ENCODE data around the gene IZUMO2.

IZUMO2 gene

DNA sequence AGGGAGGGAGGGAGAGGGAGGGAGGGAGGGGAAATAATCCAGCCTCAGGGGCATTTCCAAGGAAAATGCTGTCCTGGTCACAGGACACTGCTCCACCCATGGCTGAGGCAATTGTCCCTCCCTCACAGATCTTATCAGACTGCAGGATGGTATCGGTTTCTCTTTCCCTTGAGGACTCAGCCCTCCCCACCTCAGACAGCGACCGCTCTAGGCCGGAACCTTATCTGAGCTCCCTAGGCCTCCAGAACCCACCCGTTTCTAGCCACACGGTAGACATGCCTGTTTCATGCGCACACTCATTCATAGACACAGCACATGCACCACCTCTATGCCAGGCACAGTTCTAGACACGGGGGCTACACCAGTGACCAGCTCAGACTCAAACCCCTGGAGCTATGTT lies 10.0 kb upstream of the IZUMO2 start:
- no peak overlapping the region for H3K27ac ChIP-seq
- no peak for TF ChIP-seq ZFX (IDR thresholded peaks at IDR 0.05)
- TF ChIP-seq, protein P1, sequence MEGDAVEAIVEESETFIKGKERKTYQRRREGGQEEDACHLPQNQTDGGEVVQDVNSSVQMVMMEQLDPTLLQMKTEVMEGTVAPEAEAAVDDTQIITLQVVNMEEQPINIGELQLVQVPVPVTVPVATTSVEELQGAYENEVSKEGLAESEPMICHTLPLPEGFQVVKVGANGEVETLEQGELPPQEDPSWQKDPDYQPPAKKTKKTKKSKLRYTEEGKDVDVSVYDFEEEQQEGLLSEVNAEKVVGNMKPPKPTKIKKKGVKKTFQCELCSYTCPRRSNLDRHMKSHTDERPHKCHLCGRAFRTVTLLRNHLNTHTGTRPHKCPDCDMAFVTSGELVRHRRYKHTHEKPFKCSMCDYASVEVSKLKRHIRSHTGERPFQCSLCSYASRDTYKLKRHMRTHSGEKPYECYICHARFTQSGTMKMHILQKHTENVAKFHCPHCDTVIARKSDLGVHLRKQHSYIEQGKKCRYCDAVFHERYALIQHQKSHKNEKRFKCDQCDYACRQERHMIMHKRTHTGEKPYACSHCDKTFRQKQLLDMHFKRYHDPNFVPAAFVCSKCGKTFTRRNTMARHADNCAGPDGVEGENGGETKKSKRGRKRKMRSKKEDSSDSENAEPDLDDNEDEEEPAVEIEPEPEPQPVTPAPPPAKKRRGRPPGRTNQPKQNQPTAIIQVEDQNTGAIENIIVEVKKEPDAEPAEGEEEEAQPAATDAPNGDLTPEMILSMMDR (conservative IDR thresholded peaks at IDR 0.05) = no peak

DNA sequence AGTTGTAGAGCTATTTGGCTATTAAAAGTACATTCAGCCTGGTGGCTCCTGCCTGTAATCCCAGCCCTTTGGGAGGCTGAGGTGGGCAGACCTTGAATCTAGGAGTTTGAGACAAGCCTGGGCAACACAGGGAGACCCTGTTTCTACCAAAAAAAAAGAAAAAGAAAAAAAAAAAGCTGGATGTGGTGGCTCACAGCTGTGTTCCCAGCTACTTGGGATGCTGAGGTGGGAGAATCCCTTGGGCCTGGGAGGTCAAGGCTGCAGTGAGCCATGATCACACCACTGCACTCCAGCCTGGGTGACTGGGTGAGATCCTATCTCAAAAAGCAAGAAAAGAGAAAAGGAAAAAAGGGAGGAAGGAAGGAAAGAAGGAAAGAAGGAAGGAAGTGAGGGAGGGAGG lies 9.6 kb upstream of the IZUMO2 start:
- H3K27ac ChIP-seq = no peak overlapping the region
- no peak for TF ChIP-seq ZFX (IDR thresholded peaks at IDR 0.05)
- TF ChIP-seq, protein P1 (conservative IDR thresholded peaks at IDR 0.05) = no peak

DNA sequence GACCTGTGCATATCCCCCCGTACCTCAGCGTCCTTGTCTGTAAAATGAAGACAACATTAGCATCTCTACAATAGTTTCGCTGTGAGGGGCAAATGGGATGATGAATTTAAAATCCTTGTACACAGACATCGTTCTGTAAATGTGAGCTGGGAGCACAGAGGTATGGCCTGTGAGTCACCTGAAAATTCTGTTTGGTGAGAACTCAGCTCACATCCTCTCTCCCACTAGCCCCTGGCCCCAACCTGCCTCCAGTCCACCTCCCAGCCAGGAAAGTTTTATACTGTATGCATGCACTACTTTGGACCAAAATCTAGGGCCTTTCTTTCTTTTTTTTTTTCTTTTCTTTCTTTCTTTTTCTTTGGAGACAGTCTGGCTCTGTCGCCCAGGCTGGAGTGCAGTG lies 8.7 kb upstream of the IZUMO2 start:
- no peak overlapping the region for H3K27ac ChIP-seq
- TF ChIP-seq, protein P1 (conservative IDR thresholded peaks at IDR 0.05) = no peak
- no peak for TF ChIP-seq ZFX (IDR thresholded peaks at IDR 0.05)

DNA sequence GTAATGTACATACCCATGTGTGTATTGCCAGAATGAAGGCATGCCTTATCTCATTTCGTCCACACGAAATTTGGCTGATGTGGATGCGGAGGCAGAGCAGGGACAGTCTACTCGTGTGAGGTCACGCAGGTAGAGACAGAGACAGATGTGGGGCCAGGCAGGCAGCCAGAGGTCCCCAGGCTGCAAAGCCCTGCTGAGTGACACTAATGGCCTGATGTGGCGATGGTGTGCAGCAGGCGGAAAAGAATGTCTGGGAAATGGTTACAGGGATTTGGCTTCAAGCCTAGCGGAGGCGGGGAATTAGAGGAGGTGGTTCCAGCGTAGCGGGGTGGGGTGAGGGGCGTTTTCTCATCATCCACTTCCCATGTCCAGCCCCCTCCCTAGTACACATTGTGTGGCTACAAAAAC lies 4.2 kb upstream of the IZUMO2 start:
- no peak overlapping the region for H3K27ac ChIP-seq
- no peak for TF ChIP-seq ZFX (IDR thresholded peaks at IDR 0.05)
- TF ChIP-seq, protein P1 (conservative IDR thresholded peaks at IDR 0.05) = no peak

DNA sequence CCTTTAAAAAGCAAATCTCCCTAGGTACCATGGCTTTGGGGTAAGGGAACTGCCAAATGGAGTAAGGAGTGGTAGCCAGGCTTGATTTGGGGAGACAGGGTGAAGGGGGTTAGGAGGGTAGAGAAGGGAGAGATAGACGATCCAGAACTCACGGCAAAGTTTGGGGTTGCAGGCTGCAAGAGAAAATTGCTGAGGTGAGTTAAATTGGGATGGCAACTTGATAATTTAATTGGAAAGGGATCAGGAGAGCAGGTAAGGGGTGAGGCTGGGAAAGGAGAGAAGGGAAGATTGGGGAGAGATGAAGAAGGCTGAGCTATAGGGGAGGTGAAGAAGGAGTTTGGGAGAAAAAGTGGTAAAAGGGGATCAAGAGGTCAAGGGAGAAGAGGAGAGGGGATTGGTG lies 4.0 kb downstream of the IZUMO2 start:
- TF ChIP-seq, protein P1 (conservative IDR thresholded peaks at IDR 0.05) = no peak
- no peak for TF ChIP-seq ZFX (IDR thresholded peaks at IDR 0.05)

DNA sequence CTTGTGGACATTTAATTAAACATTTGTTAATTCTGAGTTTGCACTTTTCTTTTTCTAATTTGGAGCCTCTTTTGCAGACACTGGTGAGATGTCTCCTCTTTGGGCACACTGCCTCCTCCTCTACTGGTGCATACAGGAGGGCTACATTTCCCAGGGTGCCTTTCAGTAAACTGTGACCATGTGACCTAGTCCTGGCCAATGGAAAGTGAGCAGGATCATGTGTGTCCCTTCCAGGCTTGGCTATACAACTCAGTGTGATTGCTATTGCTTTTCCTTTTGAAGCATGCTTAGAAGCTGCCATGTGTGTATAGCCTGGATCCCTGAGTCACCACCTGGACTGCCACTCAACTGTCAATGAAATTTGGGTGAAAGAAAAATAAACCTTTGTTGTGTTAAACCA lies 4.5 kb downstream of the IZUMO2 start:
- TF ChIP-seq, protein P1 (conservative IDR thresholded peaks at IDR 0.05) = no peak
- no peak for TF ChIP-seq ZFX (IDR thresholded peaks at IDR 0.05)
- no peak overlapping the region for H3K27ac ChIP-seq

More for the DNA sequence above, 4.0 kb downstream of the IZUMO2 start:
- no peak overlapping the region for H3K27ac ChIP-seq

DNA sequence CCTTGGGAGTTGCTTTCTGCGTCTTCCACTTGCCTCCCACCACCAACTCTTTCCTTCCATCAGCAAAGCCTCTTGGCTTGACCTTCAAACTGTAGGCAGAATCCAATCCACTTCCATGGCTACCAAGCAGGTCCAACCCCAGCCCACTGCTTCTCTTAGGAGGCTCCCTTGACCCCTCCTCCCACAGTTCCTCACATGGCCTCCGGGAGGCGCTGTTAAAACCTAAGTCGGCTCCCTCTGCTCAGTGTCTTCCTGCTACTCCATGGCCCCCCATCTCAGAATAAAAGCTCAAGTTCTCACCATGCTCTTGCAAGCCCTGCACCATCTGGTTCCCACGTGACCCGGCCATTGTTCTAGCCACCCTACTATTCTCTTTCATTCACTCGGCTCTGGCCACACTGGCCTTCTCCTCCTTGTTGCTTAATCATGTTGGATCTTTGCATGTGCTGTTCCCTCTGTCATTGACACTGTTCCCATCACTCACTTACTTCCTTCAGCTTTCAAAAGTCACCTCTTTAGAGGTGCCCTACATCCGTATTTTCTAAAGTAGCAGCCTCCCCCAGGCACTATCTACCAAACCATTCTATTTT lies 7.5 kb downstream of the IZUMO2 start:
- TF ChIP-seq ZFX (IDR thresholded peaks at IDR 0.05) = no peak
- TF ChIP-seq, protein P1 (conservative IDR thresholded peaks at IDR 0.05) = peak; percentile 7; the same call in 1 of the 2 replicates
- H3K27ac ChIP-seq = no peak overlapping the region

All from C4-2B (cell line).